Liver (tissue), 9 donors: ENCODE results near the gene CD59. TPM values are rescaled to one million over a fixed set of nuclear protein-coding genes. Genes with fewer than 3 reads are reported as not detected.

Experiments used
- DNase-seq: peaks from one replicate; pipeline ENCODE4 v3.0.0-alpha.2; 2017; ENCODE audit warnings: low spot score
- H3K27ac ChIP-seq, 2 donors: one replicate each; pipeline ENCODE4 v1.7.0; 2013; ENCODE audit warnings: inconsistent platforms in 2 of 2, low read length in 2 of 2, control low read depth in 1 of 2, low read depth in 1 of 2, mild to moderate bottlenecking in 1 of 2
- H3K27me3 ChIP-seq, 4 donors: one replicate each; pipeline versions ENCODE4 v1.6.1 to v1.7.0; 2013; ENCODE audit warnings: low read length in 3 of 4, inconsistent platforms in 1 of 4, mild to moderate bottlenecking in 1 of 4, moderate library complexity in 1 of 4; ENCODE audit not compliant: control insufficient read depth in 4 of 4, insufficient read depth in 4 of 4
- H3K36me3 ChIP-seq, 4 donors: one replicate each; pipeline versions ENCODE4 v1.6.1 to v1.7.0; 2013; ENCODE audit warnings: low read length in 3 of 4, mild to moderate bottlenecking in 3 of 4, low read depth in 1 of 4, moderate library complexity in 1 of 4; ENCODE audit not compliant: control insufficient read depth in 4 of 4, insufficient read depth in 3 of 4
- H3K4me1 ChIP-seq, 4 donors: one replicate each; pipeline versions ENCODE4 v1.6.1 to v1.7.0; 2013; ENCODE audit warnings: low read length in 3 of 4, mild to moderate bottlenecking in 3 of 4, moderate library complexity in 1 of 4; ENCODE audit not compliant: control insufficient read depth in 4 of 4, insufficient read depth in 4 of 4
- H3K4me3 ChIP-seq, 3 donors: one replicate each; pipeline versions ENCODE4 v1.6.1 to v1.7.0; 2013; ENCODE audit warnings: low read length in 3 of 3, control low read depth in 1 of 3, low read depth in 1 of 3, mild to moderate bottlenecking in 1 of 3
- H3K9ac ChIP-seq, 2 donors: one replicate each; pipeline ENCODE4 v1.7.0; 2013; ENCODE audit warnings: low read length in 2 of 2, mild to moderate bottlenecking in 2 of 2, moderate library complexity in 2 of 2, control low read depth in 1 of 2, low read depth in 1 of 2
- H3K9me3 ChIP-seq, 4 donors: one replicate each; pipeline versions ENCODE4 v1.6.1 to v1.7.0; 2013; ENCODE audit warnings: low read length in 3 of 4; ENCODE audit not compliant: control insufficient read depth in 4 of 4
- EGR1 ChIP-seq, 2 donors: IDR thresholded peaks; 2 replicates each; pipeline ENCODE4 v1.6.1; 2016 to 2018; ENCODE audit warnings: antibody characterized with exemption in 2 of 2, low read depth in 2 of 2
- FOXA1 ChIP-seq: IDR thresholded peaks from 2 replicates; pipeline ENCODE4 v1.6.1; 2016; ENCODE audit warnings: antibody characterized with exemption
- FOXA2 ChIP-seq: IDR thresholded peaks from 2 replicates; pipeline ENCODE4 v1.6.1; 2016; ENCODE audit warnings: antibody characterized with exemption
- GABPA ChIP-seq, 2 donors: IDR thresholded peaks in 1 of 2; conservative IDR thresholded peaks in 1 of 2; 2 replicates each; pipeline ENCODE4 v1.6.1; 2016; ENCODE audit warnings: antibody characterized with exemption in 2 of 2, mild to moderate bottlenecking in 1 of 2, moderate library complexity in 1 of 2
- HNF4A ChIP-seq, 2 donors: conservative IDR thresholded peaks; 2 replicates each; pipeline ENCODE4 v1.6.1; 2016; ENCODE audit warnings: antibody characterized with exemption in 2 of 2, mild to moderate bottlenecking in 2 of 2
- HNF4G ChIP-seq: IDR thresholded peaks from 2 replicates; pipeline ENCODE4 v1.6.1; 2016; ENCODE audit warnings: antibody characterized with exemption
- JUND ChIP-seq, 2 donors: IDR thresholded peaks; 2 replicates each; pipeline ENCODE4 v1.6.1; 2016; ENCODE audit warnings: antibody characterized with exemption in 2 of 2
- NR2F2 ChIP-seq: IDR thresholded peaks from 2 replicates; pipeline ENCODE4 v1.6.1; 2016; ENCODE audit warnings: antibody characterized with exemption
- RAD21 ChIP-seq, 2 donors: IDR thresholded peaks; 2 replicates each; pipeline ENCODE4 v1.6.1; 2016; ENCODE audit warnings: antibody characterized with exemption in 2 of 2, mild to moderate bottlenecking in 2 of 2
- RXRA ChIP-seq, 2 donors: IDR thresholded peaks; 2 replicates each; pipeline ENCODE4 v1.6.1; 2017 to 2018; ENCODE audit warnings: antibody characterized with exemption in 2 of 2, mild to moderate bottlenecking in 1 of 2
- SP1 ChIP-seq: IDR thresholded peaks from 2 replicates; pipeline ENCODE4 v1.6.1; 2018; ENCODE audit warnings: antibody characterized with exemption, mild to moderate bottlenecking
- TAF1 ChIP-seq: conservative IDR thresholded peaks from 2 replicates; pipeline ENCODE4 v1.6.1; 2016; ENCODE audit warnings: antibody characterized with exemption, mild to moderate bottlenecking
- YY1 ChIP-seq: IDR thresholded peaks from 2 replicates; pipeline ENCODE4 v1.6.1; 2016; ENCODE audit warnings: antibody characterized with exemption, mild to moderate bottlenecking
- WGBS: extraction: QIAGEN DNeasy Blood & Tissue Kit; methylation state at CpG from one replicate; pipeline ENCODE4 v1.1.7; 2013; 5-methylcytosine and 5-hydroxymethylcytosine counted together
- polyA plus RNA-seq, 2 donors: library from polyadenylated mRNA; stranded (reverse) in 1 of 2; unstranded in 1 of 2; fragments of 200-250 nt in 1 of 2; fragments of >200 nt in 1 of 2; fragmentation: Nextera tagmentation in 1 of 2; extraction: Ambion mirVana in 1 of 2; gene quantifications; one replicate each; pipeline versions ENCODE4 v1.2.1 to v1.2.3, GENCODE V29; 2013 to 2015
- total RNA-seq, 2 donors: library from RNA; depleted of rRNA; stranded (reverse); fragments of >200 nt; gene quantifications; one replicate each; pipeline ENCODE4 v1.2.3, GENCODE V29; 2014
- TF ChIP-seq, protein P1 (sequence below): IDR thresholded peaks from 2 replicates; pipeline ENCODE4 v1.6.1; 2016; ENCODE audit warnings: antibody characterized with exemption
- TF ChIP-seq, protein P2 (sequence below): IDR thresholded peaks from 2 replicates; pipeline ENCODE4 v1.6.1; 2016; ENCODE audit warnings: antibody characterized with exemption
- TF ChIP-seq, protein P3 (sequence below): fragments of 150-350 bp; IDR thresholded peaks from 2 replicates; pipeline ENCODE4 v1.5.1; 2017; ENCODE audit warnings: improper control_type of control experiment, low read depth, low read length; ENCODE audit not compliant: missing input control
- TF ChIP-seq, protein P4 (sequence below): IDR thresholded peaks from 2 replicates; pipeline ENCODE4 v1.6.1; 2016; ENCODE audit warnings: antibody characterized with exemption
- TF ChIP-seq, protein P5 (sequence below): IDR thresholded peaks from 2 replicates; pipeline ENCODE4 v1.6.1; 2016; ENCODE audit warnings: antibody characterized with exemption, mild to moderate bottlenecking
- donor health status: healthy.
- donor health status: healthy.
- donor health status: healthy.
- donor health status: healthy.
- donor health status: healthy.

CD59 gene
- total and polyA plus RNA-seq, 4 donors: 74.2 to 181 (median 130) TPM

DNA sequence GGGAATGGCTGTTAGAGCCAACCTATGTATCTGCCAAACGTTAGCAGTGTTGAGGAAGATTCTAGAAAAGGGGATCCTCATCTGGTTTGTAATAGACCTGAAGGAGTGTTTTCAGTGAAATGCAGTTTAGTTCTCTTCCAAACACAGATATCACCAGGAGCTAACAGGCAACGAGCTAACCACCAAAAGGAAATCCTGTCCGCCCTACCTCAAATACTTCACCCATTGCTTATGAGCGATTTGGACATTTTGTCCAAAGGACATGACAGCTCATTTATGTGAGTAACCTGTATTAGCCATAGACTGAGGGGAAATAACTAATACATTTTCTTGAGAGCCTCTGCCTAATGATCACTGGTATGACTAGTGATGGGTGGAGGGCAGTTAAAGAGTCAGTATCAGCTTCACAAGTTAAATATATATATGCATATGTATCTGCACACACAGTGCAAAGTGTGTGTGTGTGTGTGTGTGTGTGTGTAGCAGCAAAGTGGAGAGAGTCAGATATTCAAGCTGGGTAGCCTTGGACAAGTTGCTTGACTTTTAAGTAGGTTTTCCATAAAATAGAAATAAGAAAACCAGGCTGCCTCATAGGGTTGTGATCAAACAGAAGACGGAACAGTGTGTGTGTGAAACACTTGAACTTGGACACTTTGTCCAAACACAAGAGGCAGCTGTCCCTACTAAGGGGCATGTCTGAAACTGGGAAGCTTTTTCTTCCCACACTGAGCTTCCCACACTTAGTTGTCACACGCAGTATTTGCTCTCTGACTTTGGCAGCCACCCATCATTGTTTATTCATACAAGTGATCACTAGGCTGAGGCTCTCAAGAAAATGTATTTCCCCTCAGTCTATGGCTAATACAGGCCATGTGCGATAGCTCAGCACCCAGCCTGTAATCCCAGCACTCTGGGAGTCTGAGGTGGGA is 34.7 kb downstream of the CD59 start:
- peaks cover 5 to 16% (median 14%) of the 10 kb centered on the region in 4 donors for H3K4me1 ChIP-seq
- no peaks in the 10 kb centered on the region for H3K9me3 ChIP-seq
- H3K4me3 ChIP-seq: peak overlapping the region in 2 of 3 donors; percentile 57 to 61
- peak; percentile 30 for DNase-seq
- H3K27me3 ChIP-seq: no peaks in the 10 kb centered on the region
- 37% methylated on average over 7 of the region's 7 CpGs for WGBS
- peak overlapping the region in 1 of 2 donors; percentile 41 for H3K9ac ChIP-seq
- H3K36me3 ChIP-seq: peaks cover 0 to under 1% (median 0%) of the 10 kb centered on the region in 4 donors
- TF ChIP-seq, protein P1, sequence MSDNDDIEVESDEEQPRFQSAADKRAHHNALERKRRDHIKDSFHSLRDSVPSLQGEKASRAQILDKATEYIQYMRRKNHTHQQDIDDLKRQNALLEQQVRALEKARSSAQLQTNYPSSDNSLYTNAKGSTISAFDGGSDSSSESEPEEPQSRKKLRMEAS: no peak
- TF ChIP-seq RXRA (IDR thresholded peaks at IDR 0.05) (no peak), YY1 (peak; percentile 10)
- H3K27ac ChIP-seq: peak overlapping the region; percentile 47 to 77

DNA sequence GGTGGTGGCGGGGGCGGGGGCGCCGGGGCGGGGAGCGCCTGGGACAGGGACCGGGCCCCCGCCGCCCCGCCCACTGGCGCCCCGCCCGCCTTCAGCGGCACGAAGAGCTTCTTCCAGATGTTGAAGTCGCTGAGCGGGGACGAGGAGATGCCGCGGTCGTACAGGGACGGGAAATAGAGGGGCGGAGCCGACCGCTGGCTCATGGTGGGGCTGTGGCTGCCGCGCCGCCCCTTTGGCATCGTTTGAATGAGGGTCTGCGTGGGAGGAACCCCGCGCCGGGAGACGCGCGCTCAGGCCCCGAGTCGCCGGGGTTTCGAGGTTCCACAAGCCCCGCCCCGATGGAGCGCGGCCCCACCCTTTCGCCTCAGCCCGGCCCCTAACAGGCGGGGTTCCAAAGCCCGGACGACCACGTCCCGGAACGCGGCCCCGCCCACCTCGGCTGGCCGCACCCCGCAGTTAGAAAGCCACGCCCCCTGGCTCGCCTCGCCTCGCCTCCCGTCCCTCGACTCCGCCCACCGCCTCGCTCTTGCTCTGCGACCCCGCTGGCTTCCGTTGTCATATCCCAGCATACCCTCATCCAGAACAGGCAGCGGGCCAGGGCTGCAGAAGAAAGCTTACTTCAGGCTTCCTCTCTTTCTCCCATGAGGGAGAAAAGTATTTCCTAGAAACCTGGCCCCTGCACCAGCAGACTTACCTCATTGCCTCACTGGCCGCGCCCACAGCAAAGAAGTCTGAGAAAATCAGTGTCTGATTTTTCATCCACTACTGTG is 35.5 kb downstream of the CD59 start, which contains the start of gene C11orf91:
Gene C11orf91 (minus strand): TSS at position 325 of the 770 bp plus-strand sequence. CDS start 86 bp downstream, at position 239.
- peaks cover 5 to 16% (median 14%) of the 10 kb centered on the region in 4 donors for H3K4me1 ChIP-seq

More for the DNA sequence above, 35.5 kb downstream of the CD59 start, which contains the start of gene C11orf91:
- Histone ChIP-seq H3K9ac (peak within 1 kb of the TSS in 1 of 2 donors; percentile 41), H3K27me3 (no peaks in the 10 kb centered on the region), H3K27ac (peak within 1 kb of the TSS; percentile 47 to 77), H3K36me3 (no peaks in the 10 kb centered on the region), H3K4me3 (peak within 1 kb of the TSS; percentile 47 to 61 (median 57)), H3K9me3 (no peaks in the 10 kb centered on the region)
- 2% methylated on average over 72 of the region's 72 CpGs for WGBS
- TF ChIP-seq HNF4A (conservative IDR thresholded peaks at IDR 0.05) (no peak), TAF1 (no peak), YY1 (no peak), SP1 (peak; percentile 75), NR2F2 (peak; percentile 59), HNF4G (no peak), RAD21 (IDR thresholded peaks at IDR 0.05) (peak in 1 of 2 donors; percentile 23), GABPA (IDR thresholded peaks at IDR 0.05 in 1 of 2, conservative IDR thresholded peaks at IDR 0.05 in 1 of 2) (no peak), EGR1 (IDR thresholded peaks at IDR 0.05; ENCODE audit: low read depth in 2 of 2) (peak; percentile 16 to 37), RXRA (IDR thresholded peaks at IDR 0.05) (peak; percentile 18), FOXA1 (no peak), FOXA2 (no peak), JUND (IDR thresholded peaks at IDR 0.05) (no peak)
- TF ChIP-seq, protein P2, sequence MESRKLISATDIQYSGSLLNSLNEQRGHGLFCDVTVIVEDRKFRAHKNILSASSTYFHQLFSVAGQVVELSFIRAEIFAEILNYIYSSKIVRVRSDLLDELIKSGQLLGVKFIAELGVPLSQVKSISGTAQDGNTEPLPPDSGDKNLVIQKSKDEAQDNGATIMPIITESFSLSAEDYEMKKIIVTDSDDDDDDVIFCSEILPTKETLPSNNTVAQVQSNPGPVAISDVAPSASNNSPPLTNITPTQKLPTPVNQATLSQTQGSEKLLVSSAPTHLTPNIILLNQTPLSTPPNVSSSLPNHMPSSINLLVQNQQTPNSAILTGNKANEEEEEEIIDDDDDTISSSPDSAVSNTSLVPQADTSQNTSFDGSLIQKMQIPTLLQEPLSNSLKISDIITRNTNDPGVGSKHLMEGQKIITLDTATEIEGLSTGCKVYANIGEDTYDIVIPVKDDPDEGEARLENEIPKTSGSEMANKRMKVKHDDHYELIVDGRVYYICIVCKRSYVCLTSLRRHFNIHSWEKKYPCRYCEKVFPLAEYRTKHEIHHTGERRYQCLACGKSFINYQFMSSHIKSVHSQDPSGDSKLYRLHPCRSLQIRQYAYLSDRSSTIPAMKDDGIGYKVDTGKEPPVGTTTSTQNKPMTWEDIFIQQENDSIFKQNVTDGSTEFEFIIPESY: no peak
- TF ChIP-seq, protein P3, sequence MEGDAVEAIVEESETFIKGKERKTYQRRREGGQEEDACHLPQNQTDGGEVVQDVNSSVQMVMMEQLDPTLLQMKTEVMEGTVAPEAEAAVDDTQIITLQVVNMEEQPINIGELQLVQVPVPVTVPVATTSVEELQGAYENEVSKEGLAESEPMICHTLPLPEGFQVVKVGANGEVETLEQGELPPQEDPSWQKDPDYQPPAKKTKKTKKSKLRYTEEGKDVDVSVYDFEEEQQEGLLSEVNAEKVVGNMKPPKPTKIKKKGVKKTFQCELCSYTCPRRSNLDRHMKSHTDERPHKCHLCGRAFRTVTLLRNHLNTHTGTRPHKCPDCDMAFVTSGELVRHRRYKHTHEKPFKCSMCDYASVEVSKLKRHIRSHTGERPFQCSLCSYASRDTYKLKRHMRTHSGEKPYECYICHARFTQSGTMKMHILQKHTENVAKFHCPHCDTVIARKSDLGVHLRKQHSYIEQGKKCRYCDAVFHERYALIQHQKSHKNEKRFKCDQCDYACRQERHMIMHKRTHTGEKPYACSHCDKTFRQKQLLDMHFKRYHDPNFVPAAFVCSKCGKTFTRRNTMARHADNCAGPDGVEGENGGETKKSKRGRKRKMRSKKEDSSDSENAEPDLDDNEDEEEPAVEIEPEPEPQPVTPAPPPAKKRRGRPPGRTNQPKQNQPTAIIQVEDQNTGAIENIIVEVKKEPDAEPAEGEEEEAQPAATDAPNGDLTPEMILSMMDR: no peak
- TF ChIP-seq, protein P1: no peak
- TF ChIP-seq, protein P4, sequence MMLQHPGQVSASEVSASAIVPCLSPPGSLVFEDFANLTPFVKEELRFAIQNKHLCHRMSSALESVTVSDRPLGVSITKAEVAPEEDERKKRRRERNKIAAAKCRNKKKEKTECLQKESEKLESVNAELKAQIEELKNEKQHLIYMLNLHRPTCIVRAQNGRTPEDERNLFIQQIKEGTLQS: no peak
- TF ChIP-seq, protein P5, sequence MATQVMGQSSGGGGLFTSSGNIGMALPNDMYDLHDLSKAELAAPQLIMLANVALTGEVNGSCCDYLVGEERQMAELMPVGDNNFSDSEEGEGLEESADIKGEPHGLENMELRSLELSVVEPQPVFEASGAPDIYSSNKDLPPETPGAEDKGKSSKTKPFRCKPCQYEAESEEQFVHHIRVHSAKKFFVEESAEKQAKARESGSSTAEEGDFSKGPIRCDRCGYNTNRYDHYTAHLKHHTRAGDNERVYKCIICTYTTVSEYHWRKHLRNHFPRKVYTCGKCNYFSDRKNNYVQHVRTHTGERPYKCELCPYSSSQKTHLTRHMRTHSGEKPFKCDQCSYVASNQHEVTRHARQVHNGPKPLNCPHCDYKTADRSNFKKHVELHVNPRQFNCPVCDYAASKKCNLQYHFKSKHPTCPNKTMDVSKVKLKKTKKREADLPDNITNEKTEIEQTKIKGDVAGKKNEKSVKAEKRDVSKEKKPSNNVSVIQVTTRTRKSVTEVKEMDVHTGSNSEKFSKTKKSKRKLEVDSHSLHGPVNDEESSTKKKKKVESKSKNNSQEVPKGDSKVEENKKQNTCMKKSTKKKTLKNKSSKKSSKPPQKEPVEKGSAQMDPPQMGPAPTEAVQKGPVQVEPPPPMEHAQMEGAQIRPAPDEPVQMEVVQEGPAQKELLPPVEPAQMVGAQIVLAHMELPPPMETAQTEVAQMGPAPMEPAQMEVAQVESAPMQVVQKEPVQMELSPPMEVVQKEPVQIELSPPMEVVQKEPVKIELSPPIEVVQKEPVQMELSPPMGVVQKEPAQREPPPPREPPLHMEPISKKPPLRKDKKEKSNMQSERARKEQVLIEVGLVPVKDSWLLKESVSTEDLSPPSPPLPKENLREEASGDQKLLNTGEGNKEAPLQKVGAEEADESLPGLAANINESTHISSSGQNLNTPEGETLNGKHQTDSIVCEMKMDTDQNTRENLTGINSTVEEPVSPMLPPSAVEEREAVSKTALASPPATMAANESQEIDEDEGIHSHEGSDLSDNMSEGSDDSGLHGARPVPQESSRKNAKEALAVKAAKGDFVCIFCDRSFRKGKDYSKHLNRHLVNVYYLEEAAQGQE: peak; percentile 67
- peak; percentile 98 for DNase-seq
